CD4-positive, alpha-beta T cell (primary cell): ENCODE results near the gene PTCHD1. TPM values are rescaled to one million over a fixed set of nuclear protein-coding genes. Genes with fewer than 3 reads are reported as not detected.

Experiments used
- ATAC-seq: fragments of 200-7000 bp; cut with Tn5 transposase; one replicate; pipeline ENCODE4 v1.10.0; 2022; ENCODE audit warnings: mild to moderate bottlenecking; ENCODE audit not compliant: poor library complexity
- CTCF ChIA-PET: fragments of 350-600 bp; sonication (Branson Sonifier 250); formaldehyde crosslinking; loops from one replicate; lab custom pipeline; 2021; ENCODE audit warnings: antibody characterized with exemption, inconsistent platforms; lab: Charles Lee
- POLR2A ChIA-PET: fragments of 350-600 bp; sonication (Branson Sonifier 250); formaldehyde crosslinking; loops from one replicate; lab custom pipeline; 2021; ENCODE audit warnings: antibody characterized with exemption, inconsistent platforms; lab: Charles Lee
- DNase-seq, 14 experiments: peaks; one replicate each; pipeline ENCODE4 v3.0.0-alpha.2; 2013 to 2020; ENCODE audit warnings: mixed read lengths in 2 of 14
- H3K27ac ChIP-seq, 2 donors: one replicate each; pipeline versions ENCODE4 v1.5.1 to v1.7.0; 2013; ENCODE audit warnings: low read length in 2 of 2, low read depth in 1 of 2, mild to moderate bottlenecking in 1 of 2
- H3K27me3 ChIP-seq, 2 experiments: 1 replicate in 1 of 2; 2 replicates in 1 of 2; pipeline versions ENCODE4 v1.6.1 to v1.7.0; 2013; ENCODE audit warnings: low read length in 2 of 2, control low read depth in 1 of 2, mild to moderate bottlenecking in 1 of 2, moderate library complexity in 1 of 2; ENCODE audit not compliant: insufficient read depth in 2 of 2, control insufficient read depth in 1 of 2
- H3K36me3 ChIP-seq: one replicate; pipeline ENCODE4 v1.6.1; 2013; ENCODE audit warnings: low read length, control low read depth; ENCODE audit not compliant: insufficient read depth
- H3K4me1 ChIP-seq: one replicate; pipeline ENCODE4 v1.6.1; 2013; ENCODE audit warnings: low read length, control low read depth; ENCODE audit not compliant: insufficient read depth
- H3K4me3 ChIP-seq: one replicate; pipeline ENCODE4 v1.5.1; 2013; ENCODE audit warnings: mild to moderate bottlenecking, low read length, moderate library complexity
- H3K9me3 ChIP-seq, 2 experiments: 1 replicate in 1 of 2; 2 replicates in 1 of 2; pipeline versions ENCODE4 v1.6.1 to v1.7.0; 2013; ENCODE audit warnings: low read length in 2 of 2, mild to moderate bottlenecking in 2 of 2, control low read depth in 1 of 2, moderate library complexity in 1 of 2; ENCODE audit not compliant: control insufficient read depth in 1 of 2, insufficient read depth in 1 of 2
- H3K27ac Mint-ChIP-seq: one replicate; pipeline ENCODE4 v1.8.0; 2020; ENCODE audit warnings: mixed read lengths
- H3K27me3 Mint-ChIP-seq: one replicate; pipeline ENCODE4 v1.8.0; 2021; ENCODE audit warnings: mixed read lengths
- H3K36me3 Mint-ChIP-seq: one replicate; pipeline ENCODE4 v1.8.0; 2021; ENCODE audit warnings: low read depth, mixed read lengths
- H3K4me1 Mint-ChIP-seq: one replicate; pipeline ENCODE4 v1.8.0; 2021; ENCODE audit warnings: low read depth, mixed read lengths
- H3K4me3 Mint-ChIP-seq: one replicate; pipeline ENCODE4 v1.8.0; 2020; ENCODE audit warnings: mild to moderate bottlenecking, mixed read lengths
- H3K9me3 Mint-ChIP-seq: one replicate; pipeline ENCODE4 v1.8.0; 2020; ENCODE audit warnings: mixed read lengths
- intact Hi-C, 2 experiments: fragments of 100-400 bp; cut with DNase I in 1 of 2; cut with micrococcal nuclease in 1 of 2; formaldehyde crosslinking; loops; one replicate each; pipeline versions ENCODE4 v1.15.1 to v1.9.0; 2023 to 2025; cut with DNase I, micrococcal nuclease
- total RNA-seq, 174 experiments: library from RNA in 2 of 174; stranded (reverse) in 2 of 174; gene quantifications; one replicate each; pipeline ENCODE4 v1.2.3 and lab custom pipeline; 2021 to 2026
- TF ChIP-seq, protein P1 (sequence below): fragments of 200-600 bp; IDR thresholded peaks from one replicate; pipeline ENCODE4 v1.8.0; 2022; ENCODE audit warnings: antibody characterized with exemption, mild to moderate bottlenecking

PTCHD1 gene
- total RNA-seq, 2 experiments from 2014 or later, result not detected

DNA sequence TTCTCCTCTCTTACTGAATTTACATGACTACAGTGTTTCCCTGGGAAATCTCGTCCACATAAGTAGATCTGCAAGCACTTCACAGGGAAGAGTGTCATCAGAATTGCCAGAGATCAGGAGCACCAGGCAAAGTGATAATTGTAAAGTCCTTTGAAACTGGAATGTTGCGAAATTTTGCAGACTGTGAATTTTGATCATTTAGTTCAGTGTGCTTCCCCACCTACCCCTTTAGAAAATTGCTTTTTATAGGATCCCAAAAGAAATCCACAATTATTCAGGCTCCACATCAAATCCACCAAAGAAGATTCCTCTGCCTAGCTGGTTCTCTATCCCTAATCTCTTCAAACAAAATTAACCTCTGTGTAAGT is 10.2 kb downstream of the PTCHD1 start:
- Histone ChIP-seq H3K27me3 (peaks cover 0 to 4% of the 10 kb centered on the region in 2 experiments), H3K36me3 (no peaks in the 10 kb centered on the region), H3K27ac (no peak overlapping the region), H3K4me3 (no peak overlapping the region), H3K9me3 (no peaks in the 10 kb centered on the region), H3K4me1 (no peaks in the 10 kb centered on the region)
- Mint-ChIP-seq H3K27me3 (peaks cover 4% of the 10 kb centered on the region), H3K9me3 (peaks cover 4% of the 10 kb centered on the region), H3K36me3 (no peaks in the 10 kb centered on the region), H3K4me3 (no peak overlapping the region), H3K4me1 (no peaks in the 10 kb centered on the region), H3K27ac (no peak overlapping the region)
- intact Hi-C loops, result no loop called here
- ChIA-PET POLR2A (no interaction called here), CTCF (no interaction called here)
- no peak for ATAC-seq
- no peak for DNase-seq
- TF ChIP-seq, protein P1, sequence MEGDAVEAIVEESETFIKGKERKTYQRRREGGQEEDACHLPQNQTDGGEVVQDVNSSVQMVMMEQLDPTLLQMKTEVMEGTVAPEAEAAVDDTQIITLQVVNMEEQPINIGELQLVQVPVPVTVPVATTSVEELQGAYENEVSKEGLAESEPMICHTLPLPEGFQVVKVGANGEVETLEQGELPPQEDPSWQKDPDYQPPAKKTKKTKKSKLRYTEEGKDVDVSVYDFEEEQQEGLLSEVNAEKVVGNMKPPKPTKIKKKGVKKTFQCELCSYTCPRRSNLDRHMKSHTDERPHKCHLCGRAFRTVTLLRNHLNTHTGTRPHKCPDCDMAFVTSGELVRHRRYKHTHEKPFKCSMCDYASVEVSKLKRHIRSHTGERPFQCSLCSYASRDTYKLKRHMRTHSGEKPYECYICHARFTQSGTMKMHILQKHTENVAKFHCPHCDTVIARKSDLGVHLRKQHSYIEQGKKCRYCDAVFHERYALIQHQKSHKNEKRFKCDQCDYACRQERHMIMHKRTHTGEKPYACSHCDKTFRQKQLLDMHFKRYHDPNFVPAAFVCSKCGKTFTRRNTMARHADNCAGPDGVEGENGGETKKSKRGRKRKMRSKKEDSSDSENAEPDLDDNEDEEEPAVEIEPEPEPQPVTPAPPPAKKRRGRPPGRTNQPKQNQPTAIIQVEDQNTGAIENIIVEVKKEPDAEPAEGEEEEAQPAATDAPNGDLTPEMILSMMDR, result no peak

DNA sequence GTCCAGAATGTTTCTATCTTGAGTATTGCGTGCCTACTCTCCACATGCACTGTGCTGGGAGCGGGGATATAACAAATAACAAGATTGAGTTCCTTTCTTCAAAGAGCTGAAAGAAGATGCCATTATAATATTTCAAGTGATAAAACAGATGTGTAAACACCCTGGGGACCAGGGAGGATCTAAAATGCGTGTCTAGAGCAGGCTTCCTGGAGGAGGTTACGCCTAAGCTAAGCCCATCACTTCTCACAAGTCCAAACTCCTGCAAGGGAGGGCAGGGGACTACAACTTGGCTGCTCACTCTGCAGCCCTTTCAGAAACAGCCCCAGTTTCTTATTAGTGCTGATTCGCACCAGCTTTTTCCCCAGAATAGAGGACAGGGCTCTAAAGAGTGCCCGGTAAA is 21.5 kb downstream of the PTCHD1 start:
- DNase-seq (no peak), ATAC-seq (no peak)
- ChIA-PET CTCF (no interaction called here), POLR2A (no interaction called here)
- H3K9me3 ChIP-seq, result peaks cover 0 to 3% of the 10 kb centered on the region in 2 experiments
- Mint-ChIP-seq H3K9me3 (no peaks in the 10 kb centered on the region), H3K36me3 (no peaks in the 10 kb centered on the region), H3K27me3 (no peaks in the 10 kb centered on the region), H3K27ac (no peak overlapping the region), H3K4me3 (no peak overlapping the region), H3K4me1 (no peaks in the 10 kb centered on the region)
- no peak overlapping the region for H3K27ac ChIP-seq
- intact Hi-C loops, result no loop called here
- H3K27me3 ChIP-seq, result no peaks in the 10 kb centered on the region
- no peaks in the 10 kb centered on the region for H3K36me3 ChIP-seq
- no peak overlapping the region for H3K4me3 ChIP-seq
- TF ChIP-seq, protein P1, result no peak
- no peaks in the 10 kb centered on the region for H3K4me1 ChIP-seq

DNA sequence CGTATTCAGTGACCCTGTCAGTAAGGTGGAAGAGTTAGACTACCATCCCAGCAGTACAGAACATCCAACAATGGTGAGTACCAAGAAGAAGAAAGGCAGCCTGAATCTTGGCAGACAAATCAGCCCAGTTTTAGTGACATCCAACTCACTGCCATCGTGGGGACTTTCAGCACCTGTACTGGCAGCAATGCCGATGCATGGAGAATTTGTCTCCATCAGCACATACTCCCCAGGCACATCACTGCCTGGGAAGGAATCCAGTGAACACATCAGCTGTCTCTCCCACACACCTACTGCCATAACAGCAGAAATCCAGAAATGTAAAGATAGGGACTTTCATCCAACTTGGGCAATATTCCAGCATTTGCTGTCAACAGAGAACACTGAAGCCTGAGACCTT is 29.8 kb downstream of the PTCHD1 start:
- ATAC-seq (no peak), DNase-seq (no peak)
- no peaks in the 10 kb centered on the region for H3K4me1 ChIP-seq
- no peaks in the 10 kb centered on the region for H3K4me1 Mint-ChIP-seq
- H3K27me3 Mint-ChIP-seq, result peaks cover 6% of the 10 kb centered on the region
- ChIA-PET CTCF (no interaction called here), POLR2A (no interaction called here)
- H3K27ac Mint-ChIP-seq, result no peak overlapping the region
- no peaks in the 10 kb centered on the region for H3K27me3 ChIP-seq
- no peaks in the 10 kb centered on the region for H3K36me3 ChIP-seq
- TF ChIP-seq, protein P1, result no peak
- no peak overlapping the region for H3K4me3 ChIP-seq
- H3K36me3 Mint-ChIP-seq, result no peaks in the 10 kb centered on the region
- no peak overlapping the region for H3K27ac ChIP-seq
- H3K4me3 Mint-ChIP-seq, result no peak overlapping the region
- intact Hi-C loops, result no loop called here
- no peaks in the 10 kb centered on the region for H3K9me3 Mint-ChIP-seq
- peaks cover 0 to 6% of the 10 kb centered on the region in 2 experiments for H3K9me3 ChIP-seq
